Thyroid gland (tissue), 4 donors: ENCODE data around the gene HHIP. TPM values are rescaled to one million over a fixed set of nuclear protein-coding genes. Genes with fewer than 3 reads are reported as not detected.

ENCODE experiments used
- DNase-seq, 2 donors: peaks; one replicate each; pipeline ENCODE4 v3.0.0-alpha.2; 2019
- H3K27ac ChIP-seq, 3 donors: fragments of 200-600 bp; sonication (generic); 1 replicate in 2 of 3; 2 replicates in 1 of 3; pipeline ENCODE4 v1.5.1; 2016 to 2019; ENCODE audit warnings: mild to moderate bottlenecking in 1 of 3, moderate library complexity in 1 of 3
- H3K27me3 ChIP-seq: fragments of 200-600 bp; sonication (generic); one replicate; pipeline ENCODE4 v1.5.1; 2019
- H3K36me3 ChIP-seq, 2 donors: fragments of 200-600 bp; sonication (generic); one replicate each; pipeline ENCODE4 v1.5.1; 2016 to 2019
- H3K4me1 ChIP-seq, 2 donors: fragments of 200-600 bp; sonication (generic); one replicate each; pipeline ENCODE4 v1.5.1; 2017 to 2019
- H3K4me3 ChIP-seq, 3 donors: fragments of 200-600 bp; sonication (generic); replicated peaks in 1 of 3; 1 replicate in 2 of 3; 2 replicates in 1 of 3; pipeline ENCODE4 v1.5.1; 2016; ENCODE audit warnings: mild to moderate bottlenecking in 1 of 3
- H3K9me3 ChIP-seq: fragments of 200-600 bp; sonication (generic); one replicate; pipeline ENCODE4 v1.5.1; 2017
- POLR2A ChIP-seq, 2 donors: fragments of 450-650 bp; IDR thresholded peaks; one replicate each; pipeline ENCODE4 v1.6.1; 2017; ENCODE audit warnings: antibody characterized with exemption in 2 of 2, mild to moderate bottlenecking in 2 of 2, moderate library complexity in 1 of 2
- WGBS, 2 donors: methylation state at CpG; one replicate each; pipeline ENCODE4 v1.1.5; 2017; 5-methylcytosine and 5-hydroxymethylcytosine counted together
- intact Hi-C: fragments of 100-400 bp; cut with DNase I; formaldehyde crosslinking; loops from one replicate; pipeline ENCODE4 v1.15.1; 2023
- total RNA-seq, 4 donors: library from RNA; depleted of rRNA; stranded (reverse); fragments of >200 nt; gene quantifications; one replicate each; pipeline ENCODE4 v1.2.3, GENCODE V29; 2016
- TF ChIP-seq, protein P1 (sequence below), 6 experiments: fragments of 200-600 bp in 3 of 6; fragments of 450-650 bp in 3 of 6; sonication (generic) in 3 of 6; IDR thresholded peaks; one replicate each; pipeline ENCODE4 v1.5.1; 2016 to 2019; ENCODE audit warnings: antibody characterized with exemption in 6 of 6, mild to moderate bottlenecking in 2 of 6, inconsistent platforms in 1 of 6, moderate library complexity in 1 of 6

HHIP gene
- total RNA-seq, 4 donors from 2014 or later = 0.33 to 0.81 (median 0.47) TPM

GRCh38 chr4:144705601-144706590 lies 59.9 kb downstream of the HHIP start:
- H3K27me3 ChIP-seq = no peaks in the 10 kb centered on the region
- no peaks in the 10 kb centered on the region for H3K4me1 ChIP-seq
- intact Hi-C loops = no loop called here
- H3K27ac ChIP-seq = no peak overlapping the region
- WGBS, 2 donors = 42 to 45% methylated on average over 6 of the region's 6 CpGs
- H3K9me3 ChIP-seq = no peaks in the 10 kb centered on the region
- no peaks in the 10 kb centered on the region for H3K36me3 ChIP-seq
- TF ChIP-seq, protein P1, sequence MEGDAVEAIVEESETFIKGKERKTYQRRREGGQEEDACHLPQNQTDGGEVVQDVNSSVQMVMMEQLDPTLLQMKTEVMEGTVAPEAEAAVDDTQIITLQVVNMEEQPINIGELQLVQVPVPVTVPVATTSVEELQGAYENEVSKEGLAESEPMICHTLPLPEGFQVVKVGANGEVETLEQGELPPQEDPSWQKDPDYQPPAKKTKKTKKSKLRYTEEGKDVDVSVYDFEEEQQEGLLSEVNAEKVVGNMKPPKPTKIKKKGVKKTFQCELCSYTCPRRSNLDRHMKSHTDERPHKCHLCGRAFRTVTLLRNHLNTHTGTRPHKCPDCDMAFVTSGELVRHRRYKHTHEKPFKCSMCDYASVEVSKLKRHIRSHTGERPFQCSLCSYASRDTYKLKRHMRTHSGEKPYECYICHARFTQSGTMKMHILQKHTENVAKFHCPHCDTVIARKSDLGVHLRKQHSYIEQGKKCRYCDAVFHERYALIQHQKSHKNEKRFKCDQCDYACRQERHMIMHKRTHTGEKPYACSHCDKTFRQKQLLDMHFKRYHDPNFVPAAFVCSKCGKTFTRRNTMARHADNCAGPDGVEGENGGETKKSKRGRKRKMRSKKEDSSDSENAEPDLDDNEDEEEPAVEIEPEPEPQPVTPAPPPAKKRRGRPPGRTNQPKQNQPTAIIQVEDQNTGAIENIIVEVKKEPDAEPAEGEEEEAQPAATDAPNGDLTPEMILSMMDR (IDR thresholded peaks at IDR 0.05) = no peak
- TF ChIP-seq POLR2A (IDR thresholded peaks at IDR 0.05) = no peak
- no peak for DNase-seq
- no peak overlapping the region for H3K4me3 ChIP-seq

- intact Hi-C loops = no loop called here
- no peaks in the 10 kb centered on the region for H3K36me3 ChIP-seq
- 62 to 72% methylated on average over 2 of the region's 2 CpGs for WGBS, 2 donors
- DNase-seq = no peak
- H3K9me3 ChIP-seq = no peaks in the 10 kb centered on the region
- no peaks in the 10 kb centered on the region for H3K4me1 ChIP-seq
- no peaks in the 10 kb centered on the region for H3K27me3 ChIP-seq
- H3K4me3 ChIP-seq = no peak overlapping the region
- no peak for TF ChIP-seq POLR2A (IDR thresholded peaks at IDR 0.05)
- TF ChIP-seq, protein P1 (IDR thresholded peaks at IDR 0.05) = no peak
- H3K27ac ChIP-seq = no peak overlapping the region
Observed at GRCh38 chr4:144709159-144709558, 63.2 kb downstream of the HHIP start.

GRCh38 chr4:144709793-144710525 lies 64.0 kb downstream of the HHIP start:
- DNase-seq = no peak
- Histone ChIP-seq H3K4me3 (no peak overlapping the region), H3K9me3 (no peaks in the 10 kb centered on the region), H3K27ac (no peak overlapping the region), H3K4me1 (no peaks in the 10 kb centered on the region), H3K36me3 (no peaks in the 10 kb centered on the region), H3K27me3 (no peaks in the 10 kb centered on the region)
- TF ChIP-seq POLR2A (IDR thresholded peaks at IDR 0.05) = no peak
- TF ChIP-seq, protein P1 (IDR thresholded peaks at IDR 0.05) = no peak
- intact Hi-C loops = no loop called here
- 85 to 88% methylated on average over 5 of the region's 5 CpGs for WGBS, 2 donors

DNA sequence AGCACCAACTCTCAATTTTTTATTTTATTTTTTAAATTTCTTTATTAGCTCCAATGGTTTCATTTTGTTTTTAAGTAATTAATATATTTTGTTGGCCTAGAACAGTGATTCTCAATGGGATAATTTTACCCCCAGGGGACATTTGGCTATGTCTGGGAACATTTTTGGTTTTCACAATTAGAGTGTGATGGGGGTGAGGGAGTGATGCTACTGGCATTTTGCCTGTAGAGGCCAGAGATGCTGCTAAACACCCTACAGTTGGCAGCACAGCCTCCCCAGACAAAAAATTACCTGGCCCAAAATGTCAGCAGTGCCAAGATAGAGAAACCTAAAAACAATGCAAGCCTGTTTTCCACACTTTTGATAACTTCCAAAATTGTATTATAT lies 64.6 kb downstream of the HHIP start:
- H3K27me3 ChIP-seq = no peaks in the 10 kb centered on the region
- DNase-seq = no peak
- H3K4me3 ChIP-seq = no peak overlapping the region
- H3K36me3 ChIP-seq = no peaks in the 10 kb centered on the region
- H3K4me1 ChIP-seq = no peaks in the 10 kb centered on the region
- no peaks in the 10 kb centered on the region for H3K9me3 ChIP-seq
- intact Hi-C loops = no loop called here
- TF ChIP-seq, protein P1 (IDR thresholded peaks at IDR 0.05) = no peak
- no peak for TF ChIP-seq POLR2A (IDR thresholded peaks at IDR 0.05)
- H3K27ac ChIP-seq = no peak overlapping the region
